GM19043 (cell line): Measurements from ENCODE around the gene TMEM97.
"Not testable (repeated sequence)": the region's sequence is repeated elsewhere in the genome, so short reads cannot be mapped to it uniquely, and the experiment has no call there.

Experiments
- ATAC-seq: cut with Tn5 transposase; IDR thresholded peaks from one replicate; pipeline ENCODE4 v1.9.1; 2021; ENCODE audit warnings: low read depth; ENCODE audit not compliant: unreplicated experiment

The TMEM97 gene

DNA sequence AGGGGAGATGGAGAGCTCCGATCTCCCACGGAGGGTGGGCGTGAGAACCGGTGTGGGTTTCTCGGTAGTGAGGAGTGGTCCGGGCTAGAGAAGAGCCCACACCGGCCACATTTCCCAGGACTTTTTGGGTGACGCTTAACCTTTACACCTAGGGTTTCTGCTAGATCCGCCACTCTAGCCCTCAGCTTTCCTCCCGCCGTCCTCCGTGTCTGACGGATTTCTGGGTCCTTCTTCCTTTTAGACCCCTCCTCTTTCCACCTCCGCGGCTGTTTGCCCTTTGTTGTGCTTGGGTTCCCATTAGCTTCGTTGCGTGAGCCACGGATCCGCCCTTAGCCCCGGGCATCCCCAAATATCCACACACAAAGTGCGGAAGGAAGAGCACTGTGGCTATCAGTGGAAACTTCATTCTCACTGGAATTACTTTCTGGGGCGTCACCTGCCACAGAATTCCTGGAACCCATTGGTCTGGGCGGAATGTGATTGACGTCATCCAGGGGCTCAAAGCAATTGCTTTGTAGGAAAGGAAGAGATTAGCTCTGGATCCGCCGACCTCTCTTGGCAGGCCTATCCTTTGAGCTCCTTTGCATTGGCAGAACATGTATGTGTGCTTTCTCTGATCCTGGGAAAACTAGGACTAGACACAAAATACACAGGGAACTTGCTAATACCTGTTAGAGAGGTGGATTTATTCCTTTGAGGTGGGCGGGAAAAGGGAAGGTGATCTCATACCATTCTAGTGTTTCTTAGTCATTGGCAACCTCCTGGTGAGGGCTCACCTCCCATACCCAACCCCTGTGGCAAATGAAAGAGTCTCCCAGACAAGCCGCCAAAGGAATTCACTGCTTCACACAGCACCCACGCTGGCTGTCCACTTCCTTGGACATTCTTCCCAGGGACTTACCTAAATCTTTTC, 17.2 kb downstream of the TMEM97 start:
- no peak for ATAC-seq

DNA sequence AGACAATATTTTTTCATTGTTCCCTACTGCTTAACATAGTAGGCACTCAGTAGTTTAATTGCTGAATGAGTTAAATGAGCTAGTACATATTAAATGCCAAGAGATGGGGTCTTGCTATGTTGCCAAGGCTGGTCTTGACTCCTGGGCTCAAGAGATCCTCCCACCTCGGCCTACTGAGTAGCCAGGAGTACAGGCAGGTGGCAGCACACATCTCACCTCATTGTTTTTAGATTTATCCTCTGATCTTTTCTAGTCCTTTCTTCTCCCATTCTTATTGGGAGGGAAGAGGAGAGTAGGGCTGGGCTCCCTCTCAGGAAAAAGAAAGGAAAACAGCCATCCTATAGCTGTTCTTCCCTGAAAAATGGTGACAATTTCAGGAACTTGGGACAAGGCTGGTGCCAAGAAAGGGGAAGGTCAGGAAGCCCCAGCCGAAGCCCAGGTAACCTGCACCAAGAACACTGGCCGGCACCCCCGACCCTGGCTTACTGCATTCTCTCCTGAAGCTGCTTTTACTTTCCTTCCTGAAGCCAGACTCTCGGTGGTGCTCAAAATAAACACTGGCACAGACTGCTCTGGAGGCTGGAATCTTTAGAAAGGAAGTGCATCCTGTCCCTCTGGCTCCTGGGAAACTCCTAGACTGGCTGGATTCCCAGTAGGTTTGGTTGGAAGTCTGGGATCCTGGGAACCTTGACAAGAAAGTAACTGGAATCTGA, 19.2 kb downstream of the TMEM97 start:
- ATAC-seq, result no peak

DNA sequence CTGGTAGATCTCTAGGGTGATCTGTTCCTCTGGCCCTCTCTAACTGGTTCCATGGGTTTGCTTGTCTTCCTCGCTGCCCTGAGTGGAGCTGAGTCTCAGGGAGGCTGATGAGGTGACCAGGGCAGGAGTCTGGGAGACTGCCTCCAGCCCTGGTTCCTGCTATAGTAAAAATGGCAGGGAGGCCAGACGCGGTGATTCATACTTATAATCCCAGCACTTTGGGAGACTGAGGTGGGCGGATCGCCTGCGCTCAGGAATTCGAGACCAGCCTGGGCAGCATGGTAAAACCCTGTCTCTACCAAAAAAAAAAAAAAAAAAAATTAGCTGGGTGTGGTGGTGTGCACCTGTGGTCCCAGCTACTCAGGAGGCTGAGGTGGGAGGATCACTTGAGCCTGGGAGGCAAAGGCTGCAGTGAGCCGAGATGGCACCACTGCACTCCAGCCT, 19.8 kb downstream of the TMEM97 start:
- ATAC-seq, result not testable (repeated sequence)

DNA sequence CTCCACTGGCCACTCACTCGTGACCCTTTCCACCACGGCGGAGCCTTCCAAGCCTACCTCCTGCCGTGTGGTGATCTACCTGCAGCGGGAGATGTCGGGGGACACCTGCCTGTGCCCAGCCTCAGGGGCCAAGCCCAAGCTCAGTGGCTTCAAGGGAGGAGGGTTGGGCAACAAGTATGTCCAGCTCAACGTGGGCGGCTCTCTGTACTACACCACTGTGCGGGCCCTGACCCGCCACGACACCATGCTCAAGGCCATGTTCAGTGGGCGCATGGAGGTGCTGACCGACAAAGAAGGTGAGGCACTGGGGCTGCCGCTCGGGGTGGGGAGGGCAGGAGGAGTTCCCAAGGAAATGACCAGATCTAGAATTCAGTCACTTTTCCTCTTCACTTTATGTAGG, 20.4 kb downstream of the TMEM97 start:
- no peak for ATAC-seq

DNA sequence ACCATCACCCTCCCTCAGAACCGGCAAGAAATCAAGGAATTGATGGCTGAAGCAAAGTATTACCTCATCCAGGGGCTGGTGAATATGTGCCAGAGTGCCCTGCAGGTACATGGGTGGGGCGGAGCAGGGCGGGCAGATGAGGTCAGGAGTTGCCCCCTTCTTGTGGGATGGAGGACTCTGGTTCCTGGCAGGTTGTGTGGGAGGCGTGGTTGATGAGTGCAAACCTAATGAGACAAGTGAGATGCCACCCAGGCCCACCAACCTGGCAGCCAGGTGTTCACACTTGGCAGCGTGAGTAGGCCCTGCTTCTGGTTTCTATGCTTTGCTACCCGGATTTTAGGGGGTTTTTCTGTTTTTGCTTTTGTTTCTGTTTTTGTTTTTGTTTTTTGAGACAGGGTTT, 21.4 kb downstream of the TMEM97 start:
- no peak for ATAC-seq

DNA sequence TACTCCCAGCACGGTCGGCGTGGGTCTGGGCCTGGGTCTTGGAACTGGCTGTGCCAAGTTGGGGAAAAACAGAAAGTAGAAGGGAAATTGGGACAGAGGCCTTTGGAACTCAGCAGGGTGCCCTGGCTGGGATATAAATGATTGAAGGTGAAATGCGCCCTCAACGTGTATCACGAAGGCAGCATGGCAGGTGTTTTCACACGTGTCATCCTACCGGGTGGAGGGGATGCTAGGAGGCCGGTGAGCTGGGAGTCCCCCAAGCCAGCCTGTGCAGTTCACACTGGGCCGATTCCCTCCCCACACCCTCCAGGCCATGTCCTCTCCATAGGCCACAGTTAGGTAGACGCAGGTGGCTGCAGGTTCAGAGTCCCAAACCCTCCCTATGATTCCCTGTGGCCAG, 22.5 kb downstream of the TMEM97 start:
- no peak for ATAC-seq

DNA sequence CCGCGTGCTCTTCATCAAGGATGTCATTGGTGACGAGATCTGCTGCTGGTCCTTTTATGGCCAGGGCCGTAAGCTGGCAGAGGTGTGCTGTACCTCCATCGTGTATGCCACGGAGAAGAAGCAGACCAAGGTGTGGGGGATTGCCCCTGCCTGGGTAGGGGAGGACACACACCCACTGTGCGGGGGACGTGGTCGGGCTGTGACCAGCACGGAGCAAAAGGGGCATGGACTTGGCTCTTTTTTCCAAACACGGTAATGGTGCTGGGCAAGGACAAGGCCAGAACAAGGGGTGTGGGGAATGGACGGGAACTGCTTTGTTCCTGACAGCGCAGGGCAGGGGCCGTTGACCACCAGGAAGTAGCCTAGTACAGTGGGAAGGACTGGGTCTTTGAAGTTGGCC, 23.3 kb downstream of the TMEM97 start:
- ATAC-seq, result no peak

DNA sequence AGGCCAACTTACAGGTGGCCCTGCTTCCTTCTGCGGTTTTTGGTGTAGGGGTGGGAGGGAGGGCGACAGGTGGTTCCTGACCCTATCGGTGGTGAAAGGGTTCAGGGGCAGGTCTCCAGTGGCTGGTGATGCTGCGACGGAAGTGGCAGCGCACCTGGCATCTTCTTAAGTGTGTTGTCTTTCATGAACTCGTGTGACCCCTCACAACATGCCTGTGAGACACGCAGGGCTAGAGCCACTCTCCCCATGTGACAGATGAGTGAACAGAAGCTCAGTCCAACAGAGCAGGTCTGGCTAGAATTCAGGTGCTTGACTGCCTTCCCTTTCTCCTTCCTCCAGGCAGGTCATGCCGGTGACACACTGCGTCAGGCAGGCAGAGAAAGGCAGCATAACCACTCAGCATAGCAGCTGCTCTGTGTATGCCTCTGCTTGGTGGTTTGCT, 24.5 kb downstream of the TMEM97 start:
- ATAC-seq, result no peak

DNA sequence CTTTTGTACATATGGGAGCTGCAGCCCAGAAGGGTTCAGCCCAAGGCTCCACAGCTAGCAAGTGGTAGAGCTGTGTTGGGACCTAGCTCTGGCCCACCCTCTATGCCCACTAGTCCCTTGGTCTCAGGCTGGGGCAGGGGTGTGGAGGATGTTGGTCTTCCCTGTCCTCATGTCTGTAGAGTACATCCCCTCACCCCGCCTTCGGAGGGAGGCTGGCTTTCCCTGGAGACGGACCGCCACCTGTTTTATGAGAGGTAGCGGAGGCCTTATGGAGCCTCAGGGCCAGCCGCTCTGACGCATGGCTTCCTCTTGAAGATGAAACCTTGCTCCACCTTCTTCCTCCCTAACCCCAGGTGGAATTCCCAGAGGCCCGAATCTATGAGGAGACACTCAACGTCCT, 25.0 kb downstream of the TMEM97 start:
- no peak for ATAC-seq

DNA sequence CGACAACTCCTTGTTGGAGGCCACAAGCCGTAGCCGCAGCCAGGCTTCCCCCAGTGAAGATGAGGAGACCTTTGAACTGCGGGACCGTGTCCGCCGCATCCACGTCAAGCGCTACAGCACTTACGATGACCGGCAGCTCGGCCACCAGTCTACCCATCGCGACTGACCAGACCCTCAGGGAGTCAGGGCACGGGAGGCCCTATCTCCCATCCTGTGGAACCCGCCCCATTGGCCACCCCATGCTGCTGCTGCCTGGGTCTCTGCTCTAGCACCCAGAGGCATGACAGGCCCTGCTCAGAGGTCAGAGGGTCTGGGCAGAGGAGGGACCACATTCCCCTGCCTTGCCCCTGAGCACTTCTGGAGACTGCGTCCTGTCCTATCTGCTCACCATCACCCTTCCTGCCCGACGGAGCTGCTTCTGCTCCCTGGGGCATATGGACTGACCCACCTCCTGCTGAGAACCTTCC, 25.5 kb downstream of the TMEM97 start:
- no peak for ATAC-seq

DNA sequence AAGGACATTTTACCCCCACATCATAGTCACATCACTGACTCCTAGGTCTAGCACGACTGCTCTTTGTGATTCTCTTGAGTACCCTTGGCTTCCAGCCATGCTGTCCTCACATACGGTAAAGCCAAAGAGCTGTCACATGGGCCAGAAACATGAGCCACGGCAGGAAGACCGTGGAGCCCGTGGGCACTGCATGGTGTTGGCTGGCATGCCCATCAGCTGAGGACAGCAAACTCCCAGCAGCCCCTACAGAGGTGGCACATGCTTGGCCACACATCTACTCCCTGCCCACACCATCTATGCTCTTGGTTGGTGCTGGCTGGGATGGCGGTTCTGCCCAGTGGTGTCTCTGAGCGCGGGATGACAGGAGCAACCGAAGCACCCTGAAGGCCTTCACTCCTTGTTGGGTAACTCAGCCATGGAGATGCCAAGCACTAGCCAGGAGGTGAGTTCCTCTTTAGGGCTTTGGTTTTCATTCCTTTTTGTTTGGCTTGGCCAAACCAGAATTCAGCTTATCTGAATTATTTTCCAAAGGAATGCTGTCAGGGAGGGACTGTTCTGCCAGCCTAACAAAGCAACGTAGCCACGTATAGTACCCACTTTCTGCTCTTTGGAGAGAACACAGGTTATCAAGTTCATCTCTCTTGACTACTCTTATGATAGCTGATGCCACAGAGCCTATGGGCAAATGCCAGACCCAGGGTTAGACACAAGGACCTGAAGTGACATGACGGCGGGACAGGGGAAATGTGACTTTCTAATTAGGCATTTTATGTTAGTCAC, 26.6 kb downstream of the TMEM97 start:
- no peak for ATAC-seq

DNA sequence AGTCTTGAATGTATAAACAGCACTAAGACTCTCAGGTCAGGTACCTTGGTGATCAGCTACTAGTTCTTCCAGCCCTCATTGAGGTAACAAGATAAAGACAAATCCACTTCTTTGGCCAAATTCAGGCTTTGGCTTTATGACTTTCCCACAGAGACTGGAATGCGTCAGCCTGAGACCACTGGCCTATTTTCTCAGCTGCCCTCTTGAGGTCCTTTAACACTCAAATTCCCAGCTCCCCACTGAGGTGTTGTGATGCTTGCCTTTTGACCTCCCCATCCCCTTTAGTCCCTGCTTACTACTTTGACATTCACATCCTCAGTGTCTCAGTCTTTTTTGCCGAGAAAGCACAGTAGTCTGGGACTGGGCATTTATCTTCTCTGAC, 27.2 kb downstream of the TMEM97 start:
- ATAC-seq, result no peak

DNA sequence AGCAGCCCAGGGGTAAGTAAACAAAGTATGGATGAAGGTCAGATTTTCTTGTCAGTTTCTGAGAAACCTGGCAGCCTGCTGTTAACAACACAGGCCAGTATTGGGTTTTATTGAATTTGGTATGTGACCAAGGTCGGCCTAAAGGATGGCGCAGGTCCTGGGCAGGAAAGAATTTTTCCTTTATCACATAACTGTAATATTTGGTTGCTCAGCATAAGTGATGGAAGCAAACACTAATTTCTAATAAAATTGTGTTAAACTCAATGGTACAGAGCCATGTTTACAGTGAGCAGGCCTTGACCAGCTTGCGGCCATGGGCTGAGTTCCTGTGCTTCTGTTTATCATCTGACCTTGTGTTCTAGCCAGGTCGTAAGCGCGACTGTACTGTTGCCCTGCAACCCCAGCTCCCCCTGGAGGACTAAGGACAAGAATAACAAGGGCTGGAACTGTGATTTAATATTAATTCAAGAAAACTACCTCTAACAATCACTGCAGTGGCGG, 27.8 kb downstream of the TMEM97 start:
- no peak for ATAC-seq

DNA sequence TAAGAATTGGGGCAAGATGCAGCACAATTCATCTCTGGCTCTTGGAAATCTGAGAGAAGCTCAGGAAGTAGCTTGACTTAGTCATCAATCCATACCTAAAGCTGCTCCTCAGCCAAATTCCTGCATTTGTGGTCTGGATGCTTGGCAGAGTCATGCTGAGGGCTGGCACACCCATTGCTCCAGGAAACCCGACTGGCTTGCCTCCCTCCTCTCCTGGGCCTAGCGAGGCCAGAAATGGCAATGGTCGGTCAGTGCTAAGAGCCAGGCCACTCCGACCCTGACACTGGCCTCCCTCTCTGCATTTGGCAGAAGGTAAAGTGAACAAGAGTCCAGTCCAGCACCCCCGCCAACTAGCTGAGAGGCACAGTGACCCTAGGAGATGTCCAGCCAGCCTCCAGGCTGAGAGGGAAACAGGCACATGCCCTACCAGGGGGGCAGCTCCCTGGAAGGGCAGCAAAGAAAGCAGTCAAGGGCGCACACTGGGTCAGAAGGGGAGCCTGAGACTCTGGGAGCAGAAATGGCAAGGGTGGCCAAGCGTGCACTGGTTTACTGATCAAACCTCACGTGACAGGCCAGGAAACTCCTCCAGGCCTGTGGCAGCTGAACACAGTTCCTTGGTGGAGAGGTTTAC, 28.4 kb downstream of the TMEM97 start:
- no peak for ATAC-seq

DNA sequence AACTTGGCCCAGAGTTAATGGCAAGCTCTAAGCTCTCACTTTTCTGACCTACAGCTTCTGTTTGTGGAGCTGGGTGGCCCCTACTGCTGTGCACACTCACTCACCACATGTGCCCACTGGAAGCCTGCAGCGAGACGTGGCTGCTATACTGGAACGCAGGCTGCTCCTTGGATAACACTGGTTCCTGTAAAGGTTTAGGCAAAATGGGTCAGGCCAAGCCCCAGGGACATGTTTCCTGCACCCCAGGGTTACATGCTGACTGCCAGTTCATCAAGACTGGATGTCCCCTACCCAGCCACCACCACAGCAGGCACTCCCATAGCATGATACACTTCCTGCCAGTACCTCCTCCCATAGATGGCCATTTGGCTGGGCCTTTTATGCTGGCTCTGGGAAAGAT, 30.0 kb downstream of the TMEM97 start:
- ATAC-seq, result no peak

DNA sequence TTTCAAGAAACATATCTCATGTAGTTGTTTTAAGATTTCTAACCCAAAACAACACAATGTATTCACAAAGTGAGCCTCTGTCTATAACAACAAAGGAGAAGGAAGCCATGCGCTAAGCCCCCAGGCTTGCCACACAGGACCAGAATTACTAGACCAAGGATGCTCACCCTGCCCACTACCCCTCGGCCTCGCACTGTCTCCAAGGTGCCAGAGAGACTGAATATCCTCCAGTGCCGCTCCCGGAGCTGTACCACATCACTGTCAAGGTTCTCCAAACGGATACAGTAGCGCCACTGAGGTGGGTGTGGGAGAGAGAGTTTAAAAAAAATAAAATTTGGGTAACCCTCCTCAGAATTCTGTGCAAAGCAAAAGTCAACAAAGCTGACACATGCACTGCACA, 31.3 kb downstream of the TMEM97 start:
- no peak for ATAC-seq

DNA sequence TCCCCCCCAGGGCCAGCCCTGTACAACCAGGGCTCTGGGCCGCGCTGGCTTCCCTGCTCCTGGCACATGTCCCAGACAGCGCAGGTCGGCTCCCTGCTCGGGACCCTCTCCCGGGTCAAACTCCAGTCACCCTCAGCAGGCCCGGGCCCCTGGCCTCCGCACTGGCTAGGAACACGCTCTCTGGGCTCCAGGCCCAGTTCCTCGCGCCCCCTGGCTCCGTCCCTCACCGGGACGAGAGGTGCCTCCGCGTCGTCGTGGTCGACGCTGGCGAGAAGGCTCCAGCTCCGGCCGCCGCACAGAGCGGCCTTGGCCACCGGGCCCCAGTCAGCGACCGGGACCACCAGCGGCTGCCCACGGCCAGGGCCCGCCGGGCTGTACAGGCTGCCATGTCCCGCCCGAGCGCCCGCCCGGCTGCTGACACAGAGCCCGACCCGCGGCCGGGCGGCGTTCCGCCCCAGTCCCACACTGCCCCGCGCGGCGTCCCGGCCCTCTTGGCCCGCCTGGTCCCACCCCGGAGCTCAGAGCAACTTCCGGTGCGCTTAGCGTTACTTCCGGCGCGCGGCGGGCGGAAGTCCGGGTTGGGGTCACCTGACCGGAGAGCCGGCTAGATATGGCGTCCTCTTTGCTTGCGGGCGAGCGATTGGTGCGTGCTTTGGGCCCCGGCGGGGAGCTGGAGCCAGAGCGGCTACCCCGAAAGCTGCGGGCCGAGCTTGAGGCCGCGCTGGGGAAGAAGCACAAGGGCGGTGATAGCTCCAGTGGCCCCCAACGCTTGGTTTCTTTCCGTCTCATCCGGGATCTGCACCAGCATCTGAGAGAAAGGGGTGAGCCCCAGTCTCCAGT, 38.3 kb downstream of the TMEM97 start, which contains the start of gene POLDIP2:
POLDIP2 (minus strand) TSS at position 467 of the 840 bp plus-strand sequence; CDS start at position 388, 79 bp downstream.
- peak; percentile 98 for ATAC-seq

DNA sequence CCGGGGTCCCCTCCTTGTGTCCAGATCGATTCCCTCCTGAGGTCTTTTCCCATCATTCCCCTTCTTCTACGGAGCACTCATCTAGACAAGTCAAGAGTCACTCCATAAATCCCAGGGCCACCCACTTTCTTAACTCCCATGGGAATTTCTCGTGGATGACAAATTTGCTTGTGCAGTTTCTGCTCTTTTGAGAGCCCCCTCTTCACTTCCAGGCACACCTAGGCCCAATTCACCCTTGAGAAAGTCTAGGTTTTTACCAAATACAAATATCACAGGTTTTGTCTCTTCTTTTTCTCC, 38.8 kb downstream of the TMEM97 start:
- no peak for ATAC-seq

DNA sequence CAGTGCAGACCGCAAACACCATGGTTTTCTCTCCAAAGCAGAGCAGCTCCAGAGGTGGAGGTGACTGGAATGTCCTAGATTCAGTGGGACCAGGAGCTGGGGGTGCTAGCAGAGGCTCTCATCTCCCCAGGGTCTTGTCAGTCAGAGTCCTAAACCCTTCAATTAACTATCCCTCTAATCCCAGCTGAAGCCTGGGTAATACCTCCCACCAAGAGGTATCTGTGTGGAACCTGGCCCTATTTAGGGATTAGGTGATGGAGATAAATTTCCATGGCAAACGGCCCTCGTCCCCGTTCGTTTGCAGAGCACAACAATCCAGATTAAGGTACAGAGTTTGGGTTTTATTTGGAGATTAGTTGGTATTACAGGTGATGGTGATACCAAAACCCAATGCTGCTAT, 44.2 kb downstream of the TMEM97 start:
- no peak for ATAC-seq
